OCI-LY1 (cell line): Measurements from ENCODE around the gene TGM2.

Experiments
- CTCF ChIP-seq: fragments of 200-600 bp; sonication (generic), shearing (Covaris generic); IDR thresholded peaks from 2 replicates; pipeline ENCODE4 v1.5.1; 2017; ENCODE audit warnings: mild to moderate bottlenecking, antibody characterized with exemption, low read length, moderate library complexity, mixed read lengths
- EZH2 ChIP-seq: fragments of 200-600 bp; sonication (generic), shearing (Covaris generic); IDR thresholded peaks from 2 replicates; pipeline ENCODE4 v1.8.0; 2017; ENCODE audit warnings: borderline replicate concordance, mixed run types, mild to moderate bottlenecking, antibody characterized with exemption, low read length, moderate library complexity, mixed read lengths

- no peak for TF ChIP-seq EZH2
- TF ChIP-seq CTCF = no peak
Observed at GRCh38 chr20:38156280-38156679, 8.8 kb downstream of the TGM2 start.
